Astrocyte (in vitro differentiated cells and primary cell): ENCODE data around the gene TRAF3IP1. TPM values are rescaled to one million over a fixed set of nuclear protein-coding genes. Genes with fewer than 3 reads are reported as not detected.

Source experiments
- DNase-seq: peaks from one replicate; pipeline ENCODE4 v3.0.0-alpha.2; 2010; ENCODE audit warnings: low read depth
- FAIRE-seq: peaks from 2 replicates; lab custom pipeline; 2011; peaks lifted over from hg19 to GRCh38; lab: Jason Lieb, UNC
- H2AFZ ChIP-seq: 2 replicates; pipeline ENCODE4 v1.6.0; 2012; ENCODE audit warnings: low read depth, low read length, inconsistent platforms
- H3K27ac ChIP-seq: 2 replicates; pipeline ENCODE4 v1.5.1; 2011; ENCODE audit warnings: low read depth, low read length, inconsistent platforms
- H3K27me3 ChIP-seq: 2 replicates; pipeline ENCODE4 v1.6.0; 2011; ENCODE audit warnings: low read length, inconsistent platforms; ENCODE audit not compliant: insufficient read depth
- H3K36me3 ChIP-seq: 2 replicates; pipeline ENCODE4 v1.5.1; 2011; ENCODE audit warnings: low read length, inconsistent platforms; ENCODE audit not compliant: insufficient read depth
- H3K4me1 ChIP-seq: 2 replicates; pipeline ENCODE4 v1.5.1; 2011; ENCODE audit warnings: low read length, inconsistent platforms; ENCODE audit not compliant: insufficient read depth
- H3K4me2 ChIP-seq: 2 replicates; pipeline ENCODE4 v1.6.0; 2012; ENCODE audit warnings: low read length, inconsistent platforms
- H3K4me3 ChIP-seq: 2 replicates; pipeline ENCODE4 v1.5.1; 2011; ENCODE audit warnings: low read depth, mild to moderate bottlenecking, low read length, inconsistent platforms; ENCODE audit not compliant: insufficient read depth
- H3K79me2 ChIP-seq: 2 replicates; pipeline ENCODE4 v1.6.0; 2012; ENCODE audit warnings: mild to moderate bottlenecking, low read length, inconsistent platforms; ENCODE audit not compliant: insufficient read depth
- H3K9ac ChIP-seq: 2 replicates; pipeline ENCODE4 v1.6.0; 2012; ENCODE audit warnings: mild to moderate bottlenecking, low read length, inconsistent platforms
- H3K9me3 ChIP-seq: 2 replicates; pipeline ENCODE4 v1.5.1; 2012; ENCODE audit warnings: low read depth, mild to moderate bottlenecking, low read length, inconsistent platforms; ENCODE audit not compliant: insufficient read depth
- H4K20me1 ChIP-seq: 2 replicates; pipeline ENCODE4 v1.6.0; 2012; ENCODE audit warnings: low read length, inconsistent platforms; ENCODE audit not compliant: insufficient read depth
- H3K27ac Mint-ChIP-seq: one replicate; pipeline ENCODE4 v1.8.0; 2021; ENCODE audit warnings: mild to moderate bottlenecking, mixed read lengths; ENCODE audit not compliant: unreplicated experiment
- H3K27me3 Mint-ChIP-seq: one replicate; pipeline ENCODE4 v1.8.0; 2021; ENCODE audit warnings: low read depth, mixed read lengths; ENCODE audit not compliant: unreplicated experiment
- H3K36me3 Mint-ChIP-seq: one replicate; pipeline ENCODE4 v1.8.0; 2021; ENCODE audit warnings: low read depth, mixed read lengths; ENCODE audit not compliant: unreplicated experiment
- H3K4me1 Mint-ChIP-seq: one replicate; pipeline ENCODE4 v1.8.0; 2021; ENCODE audit warnings: low read depth, mixed read lengths; ENCODE audit not compliant: unreplicated experiment
- H3K4me3 Mint-ChIP-seq: one replicate; pipeline ENCODE4 v1.8.0; 2021; ENCODE audit warnings: mild to moderate bottlenecking, moderate library complexity, mixed read lengths; ENCODE audit not compliant: unreplicated experiment
- H3K9me3 Mint-ChIP-seq: one replicate; pipeline ENCODE4 v1.8.0; 2021; ENCODE audit warnings: mild to moderate bottlenecking, mixed read lengths; ENCODE audit not compliant: unreplicated experiment
- CTCF ChIP-seq: IDR thresholded peaks from 2 replicates; pipeline ENCODE4 v1.5.1; 2011; ENCODE audit warnings: low read depth, mild to moderate bottlenecking, inconsistent platforms, low read length, moderate library complexity; ENCODE audit not compliant: insufficient read depth
- EZH2 ChIP-seq: IDR thresholded peaks from 2 replicates; pipeline ENCODE4 v1.6.1; 2012; ENCODE audit warnings: mild to moderate bottlenecking, low read length, inconsistent platforms; ENCODE audit not compliant: insufficient read depth
- total RNA-seq: library from RNA; stranded (reverse); gene quantifications from 2 replicates; pipeline ENCODE4 v1.2.1, GENCODE V29; 2021

The TRAF3IP1 gene
- total RNA-seq, 1 donor from 2014 or later = 19.6 TPM

DNA sequence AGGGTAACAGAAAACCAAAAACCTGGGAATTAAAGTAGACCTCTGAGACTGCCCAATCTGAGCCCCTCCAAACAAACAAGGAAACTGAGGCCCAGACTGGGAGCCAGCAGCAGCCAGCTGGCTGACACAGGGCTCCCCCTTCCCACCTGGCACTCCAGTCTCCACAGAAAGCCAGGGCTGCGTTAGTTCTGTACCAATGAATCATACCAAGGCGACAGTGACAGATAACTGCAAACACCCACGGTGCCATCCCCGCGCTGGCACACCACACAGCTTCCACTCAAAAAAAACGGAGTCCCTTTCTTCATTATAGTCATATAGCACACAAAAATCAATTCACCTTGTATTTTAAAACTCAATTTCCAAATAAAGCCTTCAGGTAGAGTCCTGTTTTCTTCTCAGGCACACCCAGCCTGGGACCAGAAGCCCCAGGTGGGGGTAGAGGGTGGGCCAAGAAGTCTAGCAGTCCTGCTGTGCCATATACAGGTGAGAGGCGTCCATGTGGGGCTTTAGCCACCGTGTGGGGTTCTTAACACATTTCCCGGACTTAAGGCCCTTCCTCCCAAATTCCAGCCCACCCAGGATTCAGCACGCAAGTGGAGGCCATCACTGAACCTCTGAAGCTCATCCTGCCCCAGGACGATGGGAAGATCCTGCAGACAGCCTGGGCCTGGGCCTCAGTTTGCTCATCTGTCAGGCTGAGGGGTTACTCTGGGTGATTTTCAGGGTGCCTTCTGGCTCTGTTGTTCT, 33.2 kb upstream of the TRAF3IP1 start:
- H3K27ac Mint-ChIP-seq = peak overlapping the region; percentile 94
- no peaks in the 10 kb centered on the region for H3K9me3 Mint-ChIP-seq
- no peak for FAIRE-seq
- H2AFZ ChIP-seq = no peak overlapping the region
- peaks cover 41% of the 10 kb centered on the region for H3K79me2 ChIP-seq
- H3K27me3 Mint-ChIP-seq = peaks cover 10% of the 10 kb centered on the region
- no peak for TF ChIP-seq EZH2
- TF ChIP-seq CTCF = no peak
- peak overlapping the region; percentile 92 for H3K27ac ChIP-seq
- H3K36me3 Mint-ChIP-seq = no peaks in the 10 kb centered on the region
- peak overlapping the region; percentile 78 for H3K4me3 ChIP-seq
- no peak for DNase-seq
- no peaks in the 10 kb centered on the region for H3K9me3 ChIP-seq
- peaks cover 19% of the 10 kb centered on the region for H4K20me1 ChIP-seq
- no peaks in the 10 kb centered on the region for H3K27me3 ChIP-seq
- H3K4me3 Mint-ChIP-seq = peak overlapping the region; percentile 85
- no peaks in the 10 kb centered on the region for H3K36me3 ChIP-seq
- peak overlapping the region; percentile 94 for H3K9ac ChIP-seq
- peaks cover 40% of the 10 kb centered on the region for H3K4me1 ChIP-seq
- H3K4me2 ChIP-seq = peak overlapping the region; percentile 91
- H3K4me1 Mint-ChIP-seq = peaks cover 26% of the 10 kb centered on the region

GRCh38 chr2:238287737-238288649, 32.3 kb upstream of the TRAF3IP1 start, which contains the start of gene PER2:
TSS of gene PER2 (minus strand) at chr2:238288610. CDS start at chr2:238277936, 10,674 bp downstream.
- peak within 1 kb of the TSS; percentile 94 for H3K27ac Mint-ChIP-seq
- H3K4me1 Mint-ChIP-seq = peaks cover 26% of the 10 kb centered on the region

More at GRCh38 chr2:238287737-238288649, 32.3 kb upstream of the TRAF3IP1 start, which contains the start of gene PER2:
- Histone ChIP-seq H2AFZ (peak within 1 kb of the TSS; percentile 81), H3K27ac (peak within 1 kb of the TSS; percentile 92), H3K4me2 (peak within 1 kb of the TSS; percentile 91), H4K20me1 (peaks cover 19% of the 10 kb centered on the region), H3K9ac (peak within 1 kb of the TSS; percentile 94), H3K9me3 (no peaks in the 10 kb centered on the region), H3K36me3 (no peaks in the 10 kb centered on the region), H3K4me1 (peaks cover 40% of the 10 kb centered on the region), H3K27me3 (no peaks in the 10 kb centered on the region), H3K79me2 (peaks cover 33% of the 10 kb centered on the region), H3K4me3 (peak within 1 kb of the TSS; percentile 78)
- H3K4me3 Mint-ChIP-seq = peak within 1 kb of the TSS; percentile 87
- H3K36me3 Mint-ChIP-seq = no peaks in the 10 kb centered on the region
- no peak for TF ChIP-seq CTCF
- no peak for TF ChIP-seq EZH2
- H3K27me3 Mint-ChIP-seq = peaks cover 8% of the 10 kb centered on the region
- FAIRE-seq = no peak
- DNase-seq = peak; percentile 84
- H3K9me3 Mint-ChIP-seq = no peaks in the 10 kb centered on the region
